NCI-H2171 treated with DMSO at 0.1 percent for 48 hours (cell line): ENCODE measurements around the gene SPTBN2.
"Not testable (repeated sequence)": the region's sequence is repeated elsewhere in the genome, so short reads cannot be mapped to it uniquely, and the experiment has no call there.

Source experiments
- DNase-seq: peaks from one replicate; lab custom pipeline; 2025; lab: John Stamatoyannopoulos, UW

The SPTBN2 gene

DNA sequence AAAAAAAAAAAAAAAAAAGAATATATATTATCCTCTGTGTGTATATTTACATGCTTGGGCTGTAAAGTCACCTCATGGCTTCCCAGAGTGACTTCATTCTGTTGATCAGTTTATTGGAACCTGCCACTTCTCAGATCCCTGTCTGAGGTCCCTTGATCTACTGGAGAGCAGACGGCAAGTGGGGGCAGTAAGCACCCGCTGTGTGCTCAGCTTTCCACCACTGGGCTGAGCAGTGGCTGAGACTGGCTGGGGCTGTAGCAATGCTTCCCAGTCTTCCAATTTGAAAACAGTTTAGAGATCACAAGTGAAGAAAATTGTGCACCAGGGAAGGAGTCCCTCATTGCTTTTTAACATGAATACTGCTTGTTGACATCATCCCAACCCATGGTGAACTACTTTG is 44.4 kb downstream of the SPTBN2 start:
- no peak for DNase-seq

DNA sequence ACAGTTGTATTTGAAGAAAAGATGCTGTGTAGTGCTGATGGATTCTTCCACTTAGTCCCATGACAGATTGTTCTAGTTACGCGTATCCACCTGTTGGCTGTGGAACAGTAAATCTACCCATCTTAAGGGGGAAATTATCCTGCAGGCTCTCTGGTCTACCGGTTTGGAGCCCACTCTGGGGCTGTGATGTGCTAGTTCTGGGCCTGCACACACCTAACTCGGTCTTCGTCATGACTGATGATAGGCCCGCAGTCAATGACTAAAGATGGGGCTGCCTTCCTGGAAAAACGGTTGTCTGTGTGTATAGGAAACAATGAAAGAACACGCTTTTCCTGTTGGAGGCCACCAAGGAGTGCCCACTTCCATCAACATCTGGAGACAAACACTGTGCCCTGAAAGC is 45.1 kb downstream of the SPTBN2 start:
- DNase-seq = no peak

DNA sequence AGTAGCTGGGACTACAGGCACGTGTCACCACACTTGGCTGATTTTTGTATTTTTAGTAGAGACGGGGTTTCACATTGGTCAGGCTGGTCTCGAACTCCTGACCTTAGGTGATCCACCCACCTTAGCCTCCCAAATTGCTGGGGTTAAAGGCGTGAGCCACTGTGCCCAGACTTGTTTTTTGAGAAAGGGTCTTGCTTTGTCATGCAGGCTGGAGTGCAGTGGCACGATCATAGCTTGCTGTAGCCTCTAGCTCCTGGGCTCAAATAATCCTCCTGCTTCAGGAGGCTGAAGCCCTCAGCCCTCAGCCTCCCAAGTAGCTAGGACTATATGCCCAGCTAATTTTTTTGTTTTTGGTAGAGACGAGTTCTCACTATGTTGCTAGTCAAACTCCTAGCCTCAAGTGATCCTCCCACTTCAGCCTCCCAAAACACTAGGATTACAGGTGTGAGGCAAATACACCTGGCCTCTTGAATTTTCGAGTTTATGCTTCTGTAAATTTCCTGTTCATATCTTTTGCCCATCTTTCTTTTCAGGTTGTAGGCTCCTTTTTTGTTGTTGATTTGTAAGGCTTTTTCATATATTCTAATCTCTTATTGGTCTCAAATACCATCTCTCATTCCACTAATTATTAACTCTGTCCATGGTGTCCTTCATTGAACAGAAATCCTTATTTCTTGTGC is 47.9 kb downstream of the SPTBN2 start:
- DNase-seq = no peak

DNA sequence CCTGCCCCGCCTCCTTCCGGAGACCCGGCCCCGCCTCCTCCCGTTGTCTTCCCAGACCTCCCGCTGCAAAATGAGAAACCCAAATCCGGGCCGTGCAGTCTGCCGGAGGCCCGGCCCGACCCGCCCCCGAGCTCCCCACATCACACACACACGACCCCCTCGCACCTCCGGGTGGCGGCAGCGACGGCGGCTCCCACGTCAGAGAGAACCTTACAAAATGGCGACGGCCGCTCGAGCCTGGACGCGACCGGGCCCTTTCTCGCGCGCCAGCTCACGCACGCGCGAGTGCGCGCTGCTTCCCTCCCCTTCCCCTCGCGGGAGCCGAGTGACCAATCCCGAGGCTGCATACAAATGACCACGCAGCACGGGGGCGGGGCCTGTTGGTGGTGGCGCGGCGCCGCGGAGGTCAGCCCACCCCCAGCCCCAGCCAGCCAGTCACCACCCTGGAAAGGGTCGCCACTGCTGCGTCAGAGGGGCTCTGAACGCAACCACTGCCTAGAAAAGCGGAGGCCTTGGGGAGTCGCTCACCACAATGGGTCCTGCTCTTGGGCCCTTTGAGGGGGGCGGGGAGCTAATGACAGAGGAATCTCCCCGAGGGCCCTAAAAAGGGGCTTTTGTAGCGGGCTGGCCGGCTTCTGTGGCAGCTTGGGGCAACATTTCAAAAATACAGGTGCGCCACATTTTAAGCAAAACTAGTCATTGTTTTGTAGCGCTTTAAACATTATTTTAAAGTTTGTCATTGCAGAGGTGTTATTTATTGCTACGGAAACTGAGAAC is 51.2 kb downstream of the SPTBN2 start, which contains the start of gene RBM4B:
TSS of gene RBM4B (minus strand) at position 289 of the 777 bp plus-strand sequence. CDS start 808 bp downstream, outside the sequence.
- peak; percentile 96 for DNase-seq

DNA sequence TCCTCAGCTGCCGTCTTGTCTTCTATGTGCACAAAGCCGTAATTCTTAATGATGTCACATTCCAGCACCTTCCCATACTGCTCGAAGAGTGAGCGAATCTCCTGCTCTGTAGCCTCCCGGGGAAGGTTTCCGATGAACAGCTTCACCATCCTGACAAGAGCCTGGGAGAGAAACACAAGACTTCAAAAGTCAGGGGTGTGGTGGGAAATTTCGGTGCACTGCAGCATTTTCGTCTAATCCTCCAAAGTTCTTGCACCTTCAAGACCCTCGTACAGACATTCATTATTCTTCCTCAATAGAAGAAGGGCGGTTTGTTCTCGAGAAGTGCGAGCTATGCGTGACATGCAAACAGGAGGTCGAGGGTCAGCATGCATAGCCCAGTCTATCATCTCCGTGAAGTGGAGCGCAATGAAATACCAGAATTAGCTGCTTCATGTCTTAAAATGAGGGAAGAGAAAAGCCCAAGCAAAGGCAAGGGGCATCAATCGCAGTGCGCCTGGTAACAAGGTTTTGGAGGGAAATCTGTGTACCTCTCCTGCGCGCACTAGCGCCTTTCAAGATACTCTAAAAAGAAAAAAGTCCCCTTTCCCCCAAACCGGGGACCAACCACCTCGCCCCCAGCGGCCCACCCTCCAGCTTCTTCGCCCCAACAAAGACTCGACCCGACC is 52.0 kb downstream of the SPTBN2 start:
- DNase-seq = no peak

DNA sequence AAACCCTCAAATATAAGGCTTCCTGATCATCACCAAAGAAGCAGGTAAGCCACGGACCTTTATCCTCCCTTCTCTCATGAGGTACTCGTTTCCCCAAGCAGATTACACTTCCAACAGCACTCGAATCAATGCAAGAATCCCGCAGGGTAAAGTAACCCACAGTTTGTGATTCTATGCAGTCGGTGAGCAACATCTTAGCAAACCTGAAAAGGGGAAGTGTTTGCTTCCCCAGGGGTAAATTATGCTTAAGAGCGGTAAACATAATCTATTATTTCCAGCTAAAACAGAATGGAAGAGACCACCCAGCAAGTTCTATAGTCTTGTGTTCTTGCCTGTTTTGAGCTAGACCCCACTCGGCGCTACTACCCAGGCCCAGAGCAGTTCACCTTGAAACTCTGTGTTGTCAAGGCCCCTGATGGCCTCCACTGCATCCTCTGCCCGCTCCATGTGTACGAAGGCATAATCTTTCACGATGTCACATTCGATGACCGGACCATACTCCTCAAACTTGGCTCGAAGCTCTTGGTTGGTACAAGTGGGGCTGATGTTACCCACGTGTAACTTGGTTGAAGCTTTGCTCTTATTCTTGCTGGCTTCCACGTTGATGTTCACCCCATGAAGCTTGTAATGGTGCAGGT is 52.6 kb downstream of the SPTBN2 start:
- DNase-seq = no peak

DNA sequence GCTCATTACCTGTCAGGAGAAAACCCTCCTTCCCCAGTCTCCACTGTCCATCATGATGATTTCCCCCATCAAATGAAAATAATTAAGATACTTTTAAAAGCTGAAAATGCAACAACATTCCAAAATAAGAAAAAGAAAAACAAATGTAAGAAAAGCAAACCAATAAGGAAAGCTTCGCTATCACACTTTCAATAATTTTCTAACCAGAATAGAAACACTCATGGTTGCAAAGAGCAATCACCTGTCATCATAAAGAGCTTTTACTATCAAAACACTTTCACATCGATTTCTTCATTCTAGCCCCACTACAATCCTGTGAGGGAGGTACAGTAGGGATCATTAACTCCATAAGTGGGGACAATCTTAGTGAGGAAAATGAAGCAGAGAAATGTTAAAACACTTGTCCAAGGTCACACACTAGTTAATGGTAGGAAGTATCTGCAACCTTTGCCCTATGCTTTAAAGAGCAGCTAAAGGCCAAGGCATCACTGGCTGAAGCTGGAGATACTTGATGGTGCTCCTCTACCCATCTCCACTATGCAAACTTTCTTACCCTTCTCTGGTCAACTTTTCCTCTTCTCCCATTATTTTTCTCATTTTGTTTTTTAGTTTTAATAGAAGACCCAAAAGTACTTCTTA is 53.9 kb downstream of the SPTBN2 start:
- DNase-seq = no peak

DNA sequence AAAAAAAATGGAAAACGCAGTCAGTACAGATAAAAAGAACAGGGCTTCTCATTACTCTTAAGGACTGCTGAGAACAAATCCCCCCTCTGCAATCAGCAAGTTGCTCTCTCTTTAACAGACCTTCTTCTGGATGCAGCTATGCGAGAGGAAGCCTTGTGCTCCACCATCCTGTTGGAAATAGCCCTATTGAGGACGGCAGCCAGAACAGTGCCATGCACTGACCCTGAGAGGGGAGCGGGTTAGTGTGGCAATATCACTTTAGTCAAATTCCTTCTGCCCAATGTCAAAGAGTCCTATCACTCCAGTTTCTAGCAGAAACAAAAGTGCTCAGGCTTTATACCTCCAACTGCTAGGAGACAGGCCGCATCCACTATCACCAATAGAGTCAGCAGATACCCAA is 58.2 kb downstream of the SPTBN2 start:
- DNase-seq = no peak

DNA sequence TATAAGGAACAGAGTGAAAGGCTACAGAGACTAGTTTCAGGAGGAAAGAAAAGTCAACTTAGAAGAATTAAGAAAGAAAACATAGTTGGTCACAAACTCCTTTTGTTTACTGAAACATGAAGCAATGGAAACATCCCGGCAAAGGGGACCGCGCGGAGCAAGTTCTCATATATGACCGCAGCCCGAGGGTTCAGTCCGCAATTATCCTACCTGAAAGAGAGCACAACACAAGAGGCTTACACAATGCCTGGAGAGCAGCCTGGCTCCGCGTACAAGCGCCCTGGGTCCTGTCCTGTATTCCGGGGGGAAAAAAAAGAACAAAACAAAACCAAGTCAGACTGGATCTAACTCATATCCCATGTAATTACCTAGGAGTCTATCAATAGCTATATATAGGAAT is 63.6 kb downstream of the SPTBN2 start:
- no peak for DNase-seq

DNA sequence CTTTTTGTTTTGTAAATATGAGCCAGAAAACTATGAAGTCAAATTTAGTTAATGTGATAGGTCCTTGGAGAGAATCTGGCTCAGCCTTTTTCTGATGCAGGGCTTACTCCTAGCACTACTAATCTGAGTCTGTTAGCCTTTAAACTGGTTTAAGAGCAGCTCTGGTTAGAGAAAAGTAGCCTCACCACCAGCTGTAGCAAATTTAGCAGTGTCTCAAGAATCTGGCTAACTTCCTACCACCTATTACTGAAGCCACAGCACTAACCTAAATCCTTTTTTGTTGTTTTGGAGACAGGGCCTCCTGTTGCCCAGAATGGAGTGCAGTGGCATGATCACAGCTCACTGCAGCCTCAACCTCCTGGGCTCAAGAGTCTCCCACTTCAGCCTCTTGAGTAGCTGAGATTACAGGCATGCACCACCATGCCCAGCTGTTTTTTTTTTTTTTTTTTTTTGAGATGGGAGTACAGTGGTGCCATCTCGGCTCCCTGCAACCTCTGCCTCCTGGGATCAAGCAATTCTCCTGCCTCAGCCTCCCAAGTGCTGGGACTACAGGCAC is 65.2 kb downstream of the SPTBN2 start:
- no peak for DNase-seq

DNA sequence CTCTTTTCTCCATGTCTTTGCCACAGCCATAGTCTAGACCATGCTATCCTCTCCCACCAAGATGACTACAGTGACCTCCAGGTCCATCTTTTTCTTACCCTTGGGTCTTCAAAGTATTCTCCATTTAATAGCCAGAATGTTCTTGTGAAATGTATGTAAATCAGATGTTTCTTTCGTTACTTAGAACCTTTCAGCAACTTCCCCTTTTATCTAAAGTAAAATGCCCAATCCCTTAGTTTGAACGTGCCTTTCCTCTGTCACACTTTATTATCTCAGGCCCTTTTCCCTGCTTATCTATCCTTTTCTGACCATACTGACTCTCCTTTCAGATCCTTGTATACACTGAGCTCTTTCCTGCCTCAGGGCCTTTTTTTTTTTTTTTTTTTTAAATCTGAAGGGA is 69.3 kb downstream of the SPTBN2 start:
- no peak for DNase-seq

DNA sequence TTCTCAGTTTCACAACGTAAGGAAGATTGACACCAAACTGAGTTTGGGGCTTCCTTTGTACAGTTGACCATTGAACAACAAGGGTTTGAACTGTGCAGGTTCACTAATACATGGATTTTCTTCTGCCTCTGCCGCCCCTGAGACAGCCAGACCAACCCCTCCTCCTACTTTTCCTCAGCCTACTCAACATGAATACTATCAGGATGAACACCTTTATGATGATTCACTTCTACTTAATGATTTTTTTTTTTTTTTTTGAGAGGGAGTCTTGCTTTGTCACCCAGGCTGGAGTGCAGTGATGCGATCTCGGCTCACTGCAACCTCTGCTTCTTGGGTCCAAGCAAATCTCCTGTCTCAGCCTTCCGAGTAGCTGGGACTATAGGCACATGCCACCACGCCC is 75.9 kb downstream of the SPTBN2 start:
- no peak for DNase-seq

DNA sequence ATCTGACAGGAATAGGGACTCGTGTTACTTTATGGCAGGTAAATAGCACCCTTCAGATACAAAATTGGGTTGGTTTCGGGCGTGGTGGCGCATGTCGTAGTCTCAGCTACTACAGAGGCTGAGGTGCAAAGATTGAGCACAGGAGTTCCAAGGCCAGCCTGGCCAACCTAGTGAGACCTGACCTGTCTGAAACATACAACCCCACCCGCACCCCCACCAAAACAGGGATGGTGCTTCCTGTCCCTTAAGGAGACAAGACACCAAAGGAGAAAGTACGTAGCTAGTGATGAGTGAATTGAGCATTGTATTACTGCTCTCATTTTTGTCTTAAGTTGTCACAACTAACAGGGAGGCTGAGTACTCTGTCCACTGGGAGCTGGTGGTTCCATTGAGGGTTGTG is 76.4 kb downstream of the SPTBN2 start:
- no peak for DNase-seq

DNA sequence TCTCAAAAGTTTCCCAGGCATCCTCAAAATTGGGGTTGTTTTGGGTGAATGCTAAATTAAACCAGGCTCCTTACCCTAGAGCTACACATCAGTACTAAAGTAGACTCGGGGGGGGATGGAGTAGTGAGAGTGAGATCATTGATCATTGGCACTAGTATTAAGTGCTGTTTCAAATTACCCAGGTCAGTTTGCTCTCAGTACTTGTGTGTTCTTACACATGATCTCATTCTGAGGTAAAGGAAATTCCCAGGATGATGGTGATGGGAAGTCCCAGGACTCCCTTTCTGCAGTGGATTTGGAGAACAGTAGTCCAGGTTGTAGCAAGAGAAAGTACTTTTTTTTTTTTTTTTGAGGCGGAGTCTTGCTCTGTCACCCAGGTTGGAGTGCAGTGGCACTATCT is 78.0 kb downstream of the SPTBN2 start:
- DNase-seq = no peak

DNA sequence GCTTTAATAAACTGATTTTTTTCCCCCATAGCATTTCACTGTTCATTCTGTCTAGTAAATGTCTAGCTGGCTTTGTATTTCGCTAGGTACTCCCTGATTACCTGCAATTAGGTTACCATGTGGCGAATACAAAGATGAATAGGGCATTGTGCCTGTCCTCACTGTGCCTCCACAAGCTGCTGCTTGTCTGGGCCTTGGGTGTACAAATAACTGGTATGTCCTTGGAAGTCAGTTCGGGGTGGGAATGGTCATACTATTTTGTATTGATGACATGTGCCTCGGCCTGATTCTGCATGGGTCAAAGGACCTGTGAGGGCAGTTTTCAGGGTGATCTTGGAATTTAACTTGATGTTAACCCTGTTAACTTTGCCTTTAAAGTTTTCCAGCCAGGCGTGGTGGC is 79.1 kb downstream of the SPTBN2 start:
- no peak for DNase-seq

DNA sequence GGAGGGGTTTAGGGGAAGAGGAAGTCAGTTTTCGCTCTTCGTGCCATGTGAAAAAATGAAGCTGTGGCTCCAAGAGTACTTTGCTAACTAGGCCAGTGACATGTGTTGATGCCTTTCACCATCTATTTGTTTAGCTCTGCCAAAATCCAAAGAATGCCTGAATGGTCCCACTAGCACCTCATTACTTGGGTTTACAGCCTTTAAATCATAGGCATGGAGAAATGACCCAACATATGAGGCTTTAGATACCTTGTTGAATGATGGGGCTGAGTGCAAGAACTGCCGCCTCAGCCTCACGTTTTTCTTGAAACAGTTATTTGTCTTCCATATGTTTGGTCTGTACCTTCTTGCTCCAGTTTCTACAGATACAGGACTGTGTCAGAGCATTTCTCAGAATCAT is 82.2 kb downstream of the SPTBN2 start:
- no peak for DNase-seq

DNA sequence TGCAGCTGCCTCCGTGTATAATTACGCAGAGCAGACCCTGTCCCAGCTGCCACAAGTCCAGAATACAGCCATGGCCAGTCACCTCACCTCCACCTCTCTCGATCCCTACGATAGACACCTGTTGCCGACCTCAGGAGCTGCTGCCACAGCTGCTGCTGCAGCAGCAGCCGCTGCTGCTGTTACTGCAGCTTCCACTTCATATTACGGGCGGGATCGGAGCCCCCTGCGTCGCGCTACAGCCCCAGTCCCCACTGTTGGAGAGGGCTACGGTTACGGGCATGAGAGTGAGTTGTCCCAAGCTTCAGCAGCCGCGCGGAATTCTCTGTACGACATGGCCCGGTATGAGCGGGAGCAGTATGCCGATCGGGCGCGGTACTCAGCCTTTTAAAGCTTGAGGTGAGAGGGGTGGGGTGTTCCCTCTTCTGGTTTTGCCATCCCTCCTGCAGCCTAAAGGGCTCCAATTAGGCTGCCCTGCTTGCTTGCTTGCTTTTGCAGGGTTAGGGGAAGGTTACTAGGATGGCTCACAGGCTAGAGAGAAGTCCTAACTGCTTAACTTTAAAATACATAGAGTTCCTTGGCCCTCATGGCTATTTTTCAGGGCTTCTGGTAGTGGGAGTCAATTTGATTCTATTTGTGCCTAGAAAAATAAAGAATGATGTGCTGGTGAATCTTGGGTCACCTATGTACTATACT is 85.1 kb downstream of the SPTBN2 start:
- DNase-seq = no peak

DNA sequence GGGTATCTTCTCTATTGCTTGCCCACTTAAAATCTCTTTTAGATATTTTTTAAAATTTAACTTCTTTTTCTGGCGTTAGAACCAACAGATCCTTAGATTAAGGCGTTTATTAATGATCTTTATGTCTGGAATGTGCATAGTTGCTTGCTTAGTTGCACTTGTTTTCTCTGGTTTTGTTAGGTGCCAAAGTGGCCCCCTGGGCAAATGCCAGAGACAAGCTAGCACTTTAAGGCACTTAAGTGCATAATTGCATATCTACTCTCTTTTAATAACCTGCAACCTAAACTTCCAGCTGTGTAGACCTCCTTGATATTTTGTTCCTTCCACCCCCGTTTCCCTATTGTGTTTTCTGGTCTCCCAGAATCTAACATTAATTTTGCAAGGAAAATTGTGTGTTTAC is 87.2 kb downstream of the SPTBN2 start:
- no peak for DNase-seq

DNA sequence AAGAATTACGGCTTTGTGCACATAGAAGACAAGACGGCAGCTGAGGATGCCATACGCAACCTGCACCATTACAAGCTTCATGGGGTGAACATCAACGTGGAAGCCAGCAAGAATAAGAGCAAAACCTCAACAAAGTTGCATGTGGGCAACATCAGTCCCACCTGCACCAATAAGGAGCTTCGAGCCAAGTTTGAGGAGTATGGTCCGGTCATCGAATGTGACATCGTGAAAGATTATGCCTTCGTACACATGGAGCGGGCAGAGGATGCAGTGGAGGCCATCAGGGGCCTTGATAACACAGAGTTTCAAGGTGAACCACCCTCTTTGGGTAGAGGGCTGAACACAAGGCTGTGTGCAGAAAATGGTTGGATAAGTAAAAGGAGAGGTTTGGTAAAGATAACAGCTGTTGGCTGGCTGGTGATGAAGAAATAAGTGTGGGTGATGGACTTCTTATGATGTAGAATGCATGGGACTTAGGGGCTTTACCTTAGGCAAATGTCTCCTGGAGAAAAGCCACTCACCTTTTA is 89.1 kb downstream of the SPTBN2 start:
- DNase-seq = not testable (repeated sequence)

DNA sequence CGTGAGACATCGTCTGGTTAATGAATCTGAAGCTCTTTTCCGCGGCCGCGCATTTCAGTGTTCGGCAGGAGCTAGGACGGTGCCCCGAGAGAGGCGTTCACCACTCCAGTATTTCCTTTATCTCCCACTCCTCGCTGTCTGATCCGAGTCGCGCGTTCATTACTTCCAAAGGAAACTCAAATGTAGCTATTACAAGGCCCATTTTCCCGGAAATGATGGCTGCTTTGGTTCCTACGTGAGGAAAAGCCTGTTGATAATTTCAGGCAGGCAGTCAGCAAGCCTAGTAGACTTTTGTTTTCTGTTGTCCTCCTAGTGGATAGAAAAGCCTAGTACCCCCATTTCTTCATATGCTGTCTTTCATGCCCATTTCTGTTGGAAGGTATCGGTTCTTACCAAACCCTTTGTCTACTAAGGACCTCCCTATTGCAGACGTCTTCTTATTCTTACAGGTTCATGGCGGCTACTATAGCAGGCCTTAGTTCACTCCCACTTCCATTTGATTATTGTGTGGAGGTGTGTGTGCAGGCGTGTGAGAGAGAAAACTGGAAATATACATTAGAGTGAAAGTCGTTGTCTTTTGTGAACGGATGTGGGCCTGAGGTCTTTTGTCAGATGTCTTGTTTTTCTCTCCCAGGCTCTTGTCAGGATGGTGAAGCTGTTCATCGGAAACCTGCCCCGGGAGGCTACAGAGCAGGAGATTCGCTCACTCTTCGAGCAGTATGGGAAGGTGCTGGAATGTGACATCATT is 89.8 kb downstream of the SPTBN2 start:
- DNase-seq = no peak
